K562 (cell line): ENCODE data around the gene SUPT3H. TPM values are rescaled to one million over a fixed set of nuclear protein-coding genes. Genes with fewer than 3 reads are reported as not detected.

Experiments
- CBFA2T3 ChIP-seq: fragments of 450-650 bp; IDR thresholded peaks from 2 replicates; pipeline ENCODE4 v1.6.1; 2017
- CHD2 ChIP-seq: IDR thresholded peaks from 2 replicates; pipeline ENCODE4 v1.6.1; 2011; ENCODE audit warnings: low read depth, low read length
- EHMT2 ChIP-seq: fragments of 450-650 bp; IDR thresholded peaks from 2 replicates; pipeline ENCODE4 v1.6.1; 2018; ENCODE audit warnings: antibody characterized with exemption
- ELF2 ChIP-seq: fragments of 250-450 bp; sonication (Bioruptor Pico); IDR thresholded peaks from 2 replicates; pipeline ENCODE4 v1.5.0; 2021; ENCODE audit warnings: mild to moderate bottlenecking
- ESRRA ChIP-seq: fragments of 450-650 bp; IDR thresholded peaks from 2 replicates; pipeline ENCODE4 v1.6.1; 2014; ENCODE audit warnings: low read depth, mild to moderate bottlenecking, moderate library complexity, borderline replicate concordance
- GTF2E2 ChIP-seq: fragments of 200-800 bp; sonication (Bioruptor generic); IDR thresholded peaks from 2 replicates; pipeline ENCODE4 v1.6.1; 2016; ENCODE audit warnings: missing genetic modification characterization, missing compliant biosample characterization
- IRF2 ChIP-seq: sonication (generic); formaldehyde crosslinking; IDR thresholded peaks from 2 replicates; pipeline ENCODE4 v1.8.1; 2022; ENCODE audit warnings: mild to moderate bottlenecking, missing genetic modification reagents
- SMAD1 ChIP-seq: fragments of 150-350 bp; IDR thresholded peaks from 2 replicates; pipeline ENCODE4 v1.6.1; 2014; ENCODE audit warnings: low read length, low read depth; ENCODE audit not compliant: partially characterized antibody
- TAF1 ChIP-seq: IDR thresholded peaks from 2 replicates; pipeline ENCODE4 v1.6.1; 2011; ENCODE audit warnings: mild to moderate bottlenecking, low read length, moderate library complexity; ENCODE audit not compliant: insufficient read depth, control insufficient read depth, severe bottlenecking; ENCODE audit errors: extremely low read depth
- ZBTB1 ChIP-seq: sonication (generic); formaldehyde crosslinking; IDR thresholded peaks from 2 replicates; pipeline ENCODE4 v1.8.1; 2023; ENCODE audit warnings: missing genetic modification reagents, low read depth, mild to moderate bottlenecking, borderline replicate concordance
- ZNF175 ChIP-seq: fragments of 200-800 bp; sonication (Bioruptor generic); IDR thresholded peaks from 2 replicates; pipeline ENCODE4 v1.6.1; 2016; ENCODE audit warnings: low read depth, mild to moderate bottlenecking, missing genetic modification characterization, missing compliant biosample characterization
- ZNF384 ChIP-seq: IDR thresholded peaks from 2 replicates; pipeline ENCODE4 v1.6.1; 2012; ENCODE audit warnings: low read depth, low read length, improper control_type of control experiment
- ZNF561 ChIP-seq: fragments of 450-650 bp; formaldehyde crosslinking; conservative IDR thresholded peaks from 2 replicates; pipeline ENCODE4 v1.4.0; 2020; ENCODE audit warnings: mild to moderate bottlenecking, moderate library complexity
- ZNF583 ChIP-seq: fragments of 250-450 bp; sonication (Bioruptor Pico); IDR thresholded peaks from 2 replicates; pipeline ENCODE4 v1.4.0; 2020
- ZNF668 ChIP-seq: fragments of 250-450 bp; sonication (Bioruptor Pico); IDR thresholded peaks from 2 replicates; pipeline ENCODE4 v1.8.0; 2022; ENCODE audit warnings: mild to moderate bottlenecking, inconsistent platforms
- ZSCAN29 ChIP-seq: fragments of 450-650 bp; IDR thresholded peaks from 2 replicates; pipeline ENCODE4 v1.6.1; 2017
- polyA plus RNA-seq, 8 experiments: library from polyadenylated mRNA; depleted of rRNA in 4 of 8; stranded (reverse) in 5 of 8; unstranded in 3 of 8; fragments of >200 nt; fragmentation: Nextera tagmentation in 2 of 8; fragmentation: Illumina TruSeq in 1 of 8; extraction: Ambion mirVana in 2 of 8; extraction: Trizol in 1 of 8; gene quantifications; 2 replicates each; pipeline versions ENCODE4 v1.2.1 to v1.2.3, GENCODE V29; 2011 to 2014; ENCODE audit warnings: inconsistent platforms in 1 of 8, missing spikeins in 1 of 8
- total RNA-seq, 7 experiments: library from RNA; depleted of rRNA in 6 of 7; stranded (reverse); fragments of >200 nt in 6 of 7; fragmentation: Illumina TruSeq in 2 of 7; extraction: Trizol in 2 of 7; gene quantifications; 2 replicates each; pipeline versions ENCODE4 v1.2.1 to v1.2.3, GENCODE V29; 2011 to 2021; ENCODE audit warnings: low replicate concordance in 1 of 7
- TF ChIP-seq, protein P1 (sequence below): sonication (generic); formaldehyde crosslinking; IDR thresholded peaks from 2 replicates; pipeline ENCODE4 v1.5.0; 2020; ENCODE audit warnings: missing genetic modification reagents
- TF ChIP-seq, protein P2 (sequence below): fragments of 250-450 bp; sonication (Bioruptor Pico); IDR thresholded peaks from 2 replicates; pipeline ENCODE4 v1.4.0; 2020; ENCODE audit warnings: mild to moderate bottlenecking, moderate library complexity, borderline replicate concordance
- TF ChIP-seq, protein P3 (sequence below): IDR thresholded peaks from 2 replicates; pipeline ENCODE4 v1.6.1; 2014; ENCODE audit warnings: antibody characterized with exemption
- TF ChIP-seq, protein P4 (sequence below): fragments of 250-450 bp; sonication (Bioruptor Pico); IDR thresholded peaks from 2 replicates; pipeline ENCODE4 v1.9.0; 2021; ENCODE audit warnings: mild to moderate bottlenecking, inconsistent platforms
- TF ChIP-seq, protein P5 (sequence below), 2 experiments: fragments of 250-450 bp in 1 of 2; fragments of 450-650 bp in 1 of 2; sonication (Bioruptor Pico) in 1 of 2; IDR thresholded peaks; 2 replicates each; pipeline versions ENCODE4 v1.6.1 to v1.8.0; 2016 to 2021; ENCODE audit warnings: mild to moderate bottlenecking in 2 of 2, moderate library complexity in 2 of 2, missing compliant biosample characterization in 1 of 2, missing genetic modification characterization in 1 of 2

The SUPT3H gene
- total and polyA plus RNA-seq, 9 of the 15 experiments (the other 6 are each of a cell fraction or from before 2014, with no cell fraction given): 7.2 to 16.3 (median 11.9) TPM

DNA sequence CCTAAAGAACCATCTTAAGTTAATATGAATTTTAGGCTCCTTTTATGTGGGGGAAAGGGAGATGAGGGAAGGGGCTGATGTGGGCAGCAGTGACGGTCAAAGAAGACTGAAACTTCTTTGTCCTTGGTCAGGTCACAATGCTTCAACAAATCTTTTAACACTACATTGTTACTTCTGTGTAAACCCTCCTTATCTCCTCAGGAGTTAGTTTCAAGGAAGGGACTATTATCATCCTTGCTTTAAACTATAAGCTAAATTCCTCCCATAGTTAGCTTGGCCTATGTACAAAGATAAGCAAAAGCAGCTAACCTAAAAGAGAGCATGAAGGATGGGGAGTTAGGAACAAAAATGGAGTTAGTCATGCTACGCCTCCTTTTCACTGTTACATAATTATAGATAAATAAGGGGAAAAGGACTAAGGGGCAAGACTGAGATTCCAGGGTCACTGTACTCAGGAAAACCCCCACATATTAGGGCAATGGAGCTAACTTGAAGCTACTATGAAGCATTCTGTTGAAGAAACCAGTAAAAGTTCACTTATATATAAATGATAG lies 222.3 kb downstream of the SUPT3H start (continued):
- 0 out of 2 replicates have a peak, but pooled peaks have one; percentile 50 for TF ChIP-seq ZNF668 (CRISPR knock-in tag)
- no peak for TF ChIP-seq TAF1
- TF ChIP-seq ZSCAN29: no peak
- TF ChIP-seq, protein P1, sequence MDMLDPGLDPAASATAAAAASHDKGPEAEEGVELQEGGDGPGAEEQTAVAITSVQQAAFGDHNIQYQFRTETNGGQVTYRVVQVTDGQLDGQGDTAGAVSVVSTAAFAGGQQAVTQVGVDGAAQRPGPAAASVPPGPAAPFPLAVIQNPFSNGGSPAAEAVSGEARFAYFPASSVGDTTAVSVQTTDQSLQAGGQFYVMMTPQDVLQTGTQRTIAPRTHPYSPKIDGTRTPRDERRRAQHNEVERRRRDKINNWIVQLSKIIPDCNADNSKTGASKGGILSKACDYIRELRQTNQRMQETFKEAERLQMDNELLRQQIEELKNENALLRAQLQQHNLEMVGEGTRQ (CRISPR knock-in tag): no peak
- TF ChIP-seq, protein P2, sequence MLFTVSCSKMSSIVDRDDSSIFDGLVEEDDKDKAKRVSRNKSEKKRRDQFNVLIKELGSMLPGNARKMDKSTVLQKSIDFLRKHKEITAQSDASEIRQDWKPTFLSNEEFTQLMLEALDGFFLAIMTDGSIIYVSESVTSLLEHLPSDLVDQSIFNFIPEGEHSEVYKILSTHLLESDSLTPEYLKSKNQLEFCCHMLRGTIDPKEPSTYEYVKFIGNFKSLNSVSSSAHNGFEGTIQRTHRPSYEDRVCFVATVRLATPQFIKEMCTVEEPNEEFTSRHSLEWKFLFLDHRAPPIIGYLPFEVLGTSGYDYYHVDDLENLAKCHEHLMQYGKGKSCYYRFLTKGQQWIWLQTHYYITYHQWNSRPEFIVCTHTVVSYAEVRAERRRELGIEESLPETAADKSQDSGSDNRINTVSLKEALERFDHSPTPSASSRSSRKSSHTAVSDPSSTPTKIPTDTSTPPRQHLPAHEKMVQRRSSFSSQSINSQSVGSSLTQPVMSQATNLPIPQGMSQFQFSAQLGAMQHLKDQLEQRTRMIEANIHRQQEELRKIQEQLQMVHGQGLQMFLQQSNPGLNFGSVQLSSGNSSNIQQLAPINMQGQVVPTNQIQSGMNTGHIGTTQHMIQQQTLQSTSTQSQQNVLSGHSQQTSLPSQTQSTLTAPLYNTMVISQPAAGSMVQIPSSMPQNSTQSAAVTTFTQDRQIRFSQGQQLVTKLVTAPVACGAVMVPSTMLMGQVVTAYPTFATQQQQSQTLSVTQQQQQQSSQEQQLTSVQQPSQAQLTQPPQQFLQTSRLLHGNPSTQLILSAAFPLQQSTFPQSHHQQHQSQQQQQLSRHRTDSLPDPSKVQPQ (CRISPR knock-in tag): peak; percentile 73; the same call in 1 of the 2 replicates
- 0 out of 2 replicates have a peak, but pooled peaks have one; percentile 29 for TF ChIP-seq CBFA2T3
- TF ChIP-seq, protein P3, sequence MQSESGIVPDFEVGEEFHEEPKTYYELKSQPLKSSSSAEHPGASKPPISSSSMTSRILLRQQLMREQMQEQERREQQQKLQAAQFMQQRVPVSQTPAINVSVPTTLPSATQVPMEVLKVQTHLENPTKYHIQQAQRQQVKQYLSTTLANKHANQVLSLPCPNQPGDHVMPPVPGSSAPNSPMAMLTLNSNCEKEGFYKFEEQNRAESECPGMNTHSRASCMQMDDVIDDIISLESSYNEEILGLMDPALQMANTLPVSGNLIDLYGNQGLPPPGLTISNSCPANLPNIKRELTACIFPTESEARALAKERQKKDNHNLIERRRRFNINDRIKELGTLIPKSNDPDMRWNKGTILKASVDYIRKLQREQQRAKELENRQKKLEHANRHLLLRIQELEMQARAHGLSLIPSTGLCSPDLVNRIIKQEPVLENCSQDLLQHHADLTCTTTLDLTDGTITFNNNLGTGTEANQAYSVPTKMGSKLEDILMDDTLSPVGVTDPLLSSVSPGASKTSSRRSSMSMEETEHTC: no peak
- TF ChIP-seq SMAD1: no peak
- TF ChIP-seq ESRRA: no peak
- TF ChIP-seq, protein P4, sequence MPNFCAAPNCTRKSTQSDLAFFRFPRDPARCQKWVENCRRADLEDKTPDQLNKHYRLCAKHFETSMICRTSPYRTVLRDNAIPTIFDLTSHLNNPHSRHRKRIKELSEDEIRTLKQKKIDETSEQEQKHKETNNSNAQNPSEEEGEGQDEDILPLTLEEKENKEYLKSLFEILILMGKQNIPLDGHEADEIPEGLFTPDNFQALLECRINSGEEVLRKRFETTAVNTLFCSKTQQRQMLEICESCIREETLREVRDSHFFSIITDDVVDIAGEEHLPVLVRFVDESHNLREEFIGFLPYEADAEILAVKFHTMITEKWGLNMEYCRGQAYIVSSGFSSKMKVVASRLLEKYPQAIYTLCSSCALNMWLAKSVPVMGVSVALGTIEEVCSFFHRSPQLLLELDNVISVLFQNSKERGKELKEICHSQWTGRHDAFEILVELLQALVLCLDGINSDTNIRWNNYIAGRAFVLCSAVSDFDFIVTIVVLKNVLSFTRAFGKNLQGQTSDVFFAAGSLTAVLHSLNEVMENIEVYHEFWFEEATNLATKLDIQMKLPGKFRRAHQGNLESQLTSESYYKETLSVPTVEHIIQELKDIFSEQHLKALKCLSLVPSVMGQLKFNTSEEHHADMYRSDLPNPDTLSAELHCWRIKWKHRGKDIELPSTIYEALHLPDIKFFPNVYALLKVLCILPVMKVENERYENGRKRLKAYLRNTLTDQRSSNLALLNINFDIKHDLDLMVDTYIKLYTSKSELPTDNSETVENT (CRISPR knock-in tag): no peak
- TF ChIP-seq ZNF561 (CRISPR knock-in tag): no peak
- no peak for TF ChIP-seq IRF2 (CRISPR knock-in tag)
- no peak for TF ChIP-seq ZNF384
- TF ChIP-seq EHMT2: no peak
- TF ChIP-seq GTF2E2: no peak
- no peak for TF ChIP-seq ZBTB1 (CRISPR knock-in tag)
- no peak for TF ChIP-seq ZNF175 (CRISPR knock-in tag)
- TF ChIP-seq, protein P5, sequence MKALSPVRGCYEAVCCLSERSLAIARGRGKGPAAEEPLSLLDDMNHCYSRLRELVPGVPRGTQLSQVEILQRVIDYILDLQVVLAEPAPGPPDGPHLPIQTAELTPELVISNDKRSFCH (CRISPR knock-in tag; IDR thresholded peaks at IDR 0.05): no peak
- TF ChIP-seq, protein P5 (tag; IDR thresholded peaks at IDR 0.05): peak; percentile 99
- peak; percentile 66; the same call in 1 of the 2 replicates for TF ChIP-seq ZNF583
- TF ChIP-seq ELF2 (CRISPR knock-in tag): no peak
- TF ChIP-seq CHD2: no peak
